ENCODE data around the gene MFSD8.
"Not testable (repeated sequence)": the region's sequence is repeated elsewhere in the genome, so short reads cannot be mapped to it uniquely, and the experiment has no call there.

MFSD8 gene

GRCh38 chr4:127930175-127930574, 34.8 kb downstream of the MFSD8 start:
- no peak for DNase-seq

DNA sequence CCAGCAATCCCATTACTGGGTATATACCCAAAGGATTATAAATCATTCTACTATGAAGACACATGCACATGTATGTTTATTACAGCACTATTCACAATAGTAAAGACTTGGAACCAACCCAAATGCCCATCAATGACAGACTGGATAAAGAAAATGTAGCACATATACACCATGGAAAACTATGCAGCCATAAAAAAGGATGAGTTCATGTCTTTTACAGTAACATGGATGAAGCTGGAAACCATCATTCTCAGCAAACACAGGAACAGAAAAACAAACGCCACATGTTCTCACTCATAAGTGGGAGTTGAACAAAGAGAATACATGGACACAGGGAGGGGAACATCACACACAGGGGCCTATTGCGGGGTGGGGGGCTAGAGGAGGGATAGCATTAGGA, 39.3 kb downstream of the MFSD8 start:
- DNase-seq: not testable (repeated sequence)

GRCh38 chr4:127922226-127922625, 42.7 kb downstream of the MFSD8 start:
- DNase-seq: no peak

DNA sequence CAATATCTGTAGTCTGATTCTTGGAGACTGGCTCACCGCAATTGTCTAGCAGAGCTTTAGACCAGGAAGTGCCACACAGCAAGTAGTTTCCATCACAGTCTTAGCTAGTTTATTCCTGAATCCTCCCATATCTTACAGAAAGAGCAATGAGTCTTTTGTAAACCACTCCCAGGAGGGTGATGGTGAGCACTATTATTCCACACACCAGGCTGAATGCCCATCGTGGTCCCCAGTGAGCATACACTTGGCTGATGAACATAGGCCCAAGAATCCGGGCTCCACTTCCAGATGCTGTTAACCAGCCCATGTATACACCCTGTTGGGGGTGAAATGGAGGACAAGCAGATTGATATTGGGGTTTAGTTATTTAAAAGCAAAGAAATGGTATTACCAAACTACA, 44.5 kb downstream of the MFSD8 start:
- no peak for DNase-seq

DNA sequence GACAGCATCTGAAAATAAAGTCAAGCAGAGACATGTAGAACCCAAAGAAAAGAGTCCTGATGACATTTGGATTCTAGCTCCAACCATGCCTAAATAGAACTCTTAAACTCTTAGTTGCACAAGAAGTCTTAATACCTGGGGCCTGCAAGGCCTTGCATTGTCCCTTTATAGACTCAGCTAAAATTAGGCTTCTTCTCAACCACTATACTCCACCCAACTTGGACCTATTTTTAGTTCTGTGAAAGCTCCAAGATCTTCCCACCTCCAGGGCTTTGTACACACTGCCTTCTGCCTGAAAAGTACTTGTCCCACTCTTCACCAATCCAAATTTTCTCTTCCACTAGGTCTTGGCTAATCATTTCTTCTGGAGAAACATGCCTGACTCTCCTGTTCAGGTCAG, 47.8 kb downstream of the MFSD8 start:
- DNase-seq: no peak

- no peak for DNase-seq
Observed at GRCh38 chr4:127916512-127916911, 48.5 kb downstream of the MFSD8 start.

GRCh38 chr4:127905029-127905428, 59.9 kb downstream of the MFSD8 start:
- DNase-seq: no peak

- DNase-seq: not testable (repeated sequence)
Observed at GRCh38 chr4:127899682-127900081, 65.3 kb downstream of the MFSD8 start.

DNA sequence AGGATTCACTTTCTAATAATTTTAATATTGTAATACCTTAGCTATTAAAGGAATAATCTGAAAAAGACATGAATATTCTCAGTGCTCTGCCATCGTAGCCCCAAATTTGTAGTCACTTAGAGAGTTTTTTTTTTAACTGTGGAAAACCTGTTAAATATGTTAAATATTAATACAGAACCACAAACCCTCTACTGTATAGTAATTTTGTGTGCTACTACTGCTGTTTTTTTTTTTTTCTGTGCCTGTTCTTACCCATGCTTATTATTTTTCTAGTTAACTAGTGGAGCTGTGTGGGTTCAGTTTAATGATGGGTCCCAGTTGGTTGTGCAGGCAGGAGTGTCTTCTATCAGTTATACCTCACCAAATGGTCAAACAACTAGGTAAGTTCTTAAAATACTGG, 68.4 kb downstream of the MFSD8 start:
- no peak for DNase-seq

DNA sequence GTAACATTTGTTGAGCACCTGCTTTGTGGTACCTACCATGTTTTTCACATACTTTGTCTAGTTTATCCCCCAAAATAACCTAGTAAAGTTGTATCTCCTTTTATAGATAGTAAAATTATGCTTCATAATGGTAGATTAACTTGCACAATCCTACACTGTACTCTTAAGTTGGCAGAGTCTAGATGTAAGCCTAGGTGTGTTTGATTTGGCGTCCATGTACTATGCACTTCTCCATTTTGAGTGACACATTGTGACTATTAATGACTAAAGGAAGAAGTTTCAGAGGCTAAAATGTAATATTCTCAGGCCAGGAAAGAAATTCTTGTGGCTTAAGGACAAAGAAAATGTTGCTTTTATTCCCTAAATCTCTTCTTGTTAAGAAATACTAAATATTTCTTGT, 68.9 kb downstream of the MFSD8 start:
- DNase-seq: no peak

DNA sequence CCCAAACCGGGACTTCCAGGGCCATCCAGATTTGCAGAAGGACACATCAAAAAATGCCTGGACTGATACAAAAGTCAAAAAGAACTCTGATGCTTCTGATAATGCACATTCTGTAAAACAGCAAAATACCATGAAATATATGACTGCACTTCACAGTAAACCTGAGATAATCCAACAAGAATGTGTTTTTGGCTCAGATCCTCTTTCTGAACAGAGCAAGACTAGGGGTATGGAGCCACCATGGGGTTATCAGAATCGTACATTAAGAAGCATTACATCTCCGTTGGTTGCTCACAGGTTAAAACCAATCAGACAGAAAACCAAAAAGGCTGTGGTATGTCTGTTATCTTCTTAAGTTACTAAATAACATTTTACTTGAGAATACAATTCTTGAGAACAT, 75.1 kb downstream of the MFSD8 start:
- no peak for DNase-seq

GRCh38 chr4:127888559-127888958, 76.4 kb downstream of the MFSD8 start:
- no peak for DNase-seq

GRCh38 chr4:127881563-127881864, 83.5 kb downstream of the MFSD8 start:
- DNase-seq: no peak

- DNase-seq: peak; percentile 85
Observed at GRCh38 chr4:127880763-127881562, 84.0 kb downstream of the MFSD8 start, which contains the start of gene PLK4. Gene PLK4, plus strand, starts transcription at chr4:127880893. Its CDS starts 242 bp downstream, at chr4:127881135.

DNA sequence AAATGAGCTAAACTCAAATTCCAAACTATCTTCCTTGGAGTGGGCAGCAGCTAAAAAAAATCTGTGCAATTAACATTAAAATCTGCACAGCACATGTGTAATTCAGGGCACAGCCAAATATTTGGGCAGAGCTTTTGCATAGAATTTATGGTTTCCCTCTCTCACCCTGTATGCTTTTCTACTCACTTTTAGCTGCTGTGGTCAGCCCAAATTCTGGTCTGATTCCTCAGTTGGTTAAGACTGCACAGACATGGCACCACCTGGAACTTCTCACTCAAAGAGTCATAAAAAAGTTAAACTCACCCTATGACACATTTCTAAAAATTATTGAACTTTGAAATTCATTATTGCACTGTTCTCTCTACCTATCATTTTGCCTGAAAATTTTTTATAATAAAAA, 89.2 kb downstream of the MFSD8 start:
- no peak for DNase-seq

- no peak for DNase-seq
Observed at GRCh38 chr4:127870688-127871087, 94.3 kb downstream of the MFSD8 start.

- no peak for DNase-seq
Observed at GRCh38 chr4:127870281-127870680, 94.7 kb downstream of the MFSD8 start.

DNA sequence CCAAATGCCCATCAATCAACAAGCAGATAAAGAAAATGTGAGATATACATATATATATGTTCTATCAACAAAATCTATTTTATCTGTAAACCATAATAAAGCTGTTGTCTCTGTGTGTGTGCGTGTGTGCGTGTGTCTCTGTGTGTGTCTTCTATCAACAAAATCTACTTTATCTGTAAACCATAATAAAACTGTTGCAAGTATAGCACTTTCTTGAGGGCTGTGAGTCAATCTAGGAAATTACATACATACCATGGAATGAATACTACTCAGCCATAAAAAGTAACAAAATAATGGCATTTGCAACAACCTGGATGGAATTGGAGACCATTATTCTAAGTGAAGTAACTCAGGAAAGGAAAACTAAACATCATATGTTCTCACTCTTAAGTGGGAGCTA, 96.8 kb downstream of the MFSD8 start:
- DNase-seq: no peak
